ENCODE data around the gene DPPA2.

DNA sequence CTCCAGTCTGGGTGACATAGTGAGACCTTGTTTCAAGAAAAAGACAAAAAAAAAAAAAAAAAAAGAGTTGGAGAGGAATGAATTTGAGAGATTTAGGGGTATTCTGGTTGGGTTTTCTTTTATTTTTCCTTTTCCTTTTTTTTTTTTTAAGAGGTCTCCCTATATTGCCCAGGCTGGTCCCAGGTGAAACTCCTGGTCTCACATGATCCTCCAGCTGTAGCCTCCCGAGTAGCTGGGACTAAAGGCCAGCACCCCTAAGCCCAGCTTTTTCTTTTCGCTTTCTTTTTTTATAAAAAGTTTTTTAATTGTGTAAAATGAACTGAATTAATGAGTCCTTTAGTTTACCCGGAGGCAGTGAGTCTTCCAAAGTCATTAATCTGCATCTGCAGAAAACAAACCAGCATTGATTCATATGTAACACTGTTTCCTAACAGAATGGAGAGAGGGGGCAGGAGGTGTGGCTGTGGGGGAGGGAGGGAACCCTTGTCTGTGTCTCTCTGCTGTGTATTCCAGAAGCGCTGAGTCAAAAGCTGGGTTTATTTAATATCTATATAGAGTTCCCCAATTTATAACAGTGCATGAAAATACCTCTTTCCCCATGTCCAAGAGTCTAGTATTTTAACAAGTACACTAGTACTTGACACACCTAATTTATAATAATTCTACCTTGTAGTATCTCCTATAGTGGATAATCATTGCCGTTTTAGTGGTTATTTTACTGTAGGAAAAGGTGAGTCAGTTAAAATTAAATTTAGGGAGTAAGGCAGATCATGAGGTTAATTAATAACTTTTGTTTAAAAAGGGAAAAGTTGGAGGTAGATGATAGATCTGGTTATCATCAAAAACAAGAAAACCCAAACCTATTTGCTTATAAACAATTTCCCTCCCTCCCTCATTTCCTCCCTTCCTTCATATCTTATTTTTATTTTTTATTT lies 23.7 kb upstream of the DPPA2 start:
- TF ChIP-seq EZH2 (IDR thresholded peaks at IDR 0.05), result no peak
- no peak for TF ChIP-seq POLR2AphosphoS5 (IDR thresholded peaks at IDR 0.05; ENCODE audit: borderline replicate concordance, low read depth, low read length)
- TF ChIP-seq FOXP2 (optimal IDR thresholded peaks at IDR 0.05; ENCODE audit: control extremely low read depth, extremely low read length, insufficient read depth), result no peak
